Fibroblast of skin of right quadriceps (primary cell): ENCODE measurements around the gene NIP7.

ENCODE experiments used
- DNase-seq: peaks from one replicate; pipeline ENCODE4 v3.0.0-alpha.2; 2013

The NIP7 gene

DNA sequence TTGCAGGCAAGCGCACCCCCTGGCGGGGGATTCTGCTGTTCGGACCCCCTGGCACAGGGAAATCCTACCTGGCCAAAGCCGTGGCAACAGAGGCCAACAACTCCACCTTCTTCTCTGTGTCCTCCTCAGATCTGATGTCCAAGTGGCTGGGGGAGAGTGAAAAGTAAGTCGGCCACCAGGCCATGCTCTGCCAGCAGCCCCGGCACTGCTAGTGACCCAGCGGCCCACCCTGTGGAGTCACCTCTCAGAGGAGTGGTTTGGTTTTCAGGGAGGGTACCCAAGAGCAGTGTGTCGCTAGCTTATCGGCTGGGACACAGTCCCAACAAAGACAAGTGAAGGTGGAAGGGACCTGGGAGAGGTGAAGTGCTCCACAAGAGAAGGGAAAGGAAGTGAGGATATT, 20.2 kb upstream of the NIP7 start:
- DNase-seq: no peak

GRCh38 chr16:69319826-69320739, 19.5 kb upstream of the NIP7 start:
- DNase-seq: no peak

DNA sequence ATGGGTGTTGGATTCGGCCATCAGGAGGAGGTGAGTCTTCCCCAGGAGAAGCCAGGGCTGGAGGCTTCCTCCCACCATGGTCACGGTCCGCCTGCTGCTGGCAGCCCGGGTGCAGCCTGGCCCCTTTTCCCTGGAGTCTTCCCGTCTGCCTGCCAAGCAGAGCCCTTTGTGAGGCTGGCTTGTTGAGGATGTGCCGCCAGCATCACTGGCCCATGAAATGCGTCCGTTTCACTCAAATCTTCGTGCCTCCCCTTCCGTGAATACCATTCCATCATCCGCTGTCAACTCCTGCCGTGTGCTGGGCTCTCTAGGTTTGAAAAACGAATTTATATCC, 18.9 kb upstream of the NIP7 start:
- DNase-seq: no peak

- no peak for DNase-seq
These were observed 18.5 kb upstream of the NIP7 start for GRCh38 chr16:69321080-69321479.

DNA sequence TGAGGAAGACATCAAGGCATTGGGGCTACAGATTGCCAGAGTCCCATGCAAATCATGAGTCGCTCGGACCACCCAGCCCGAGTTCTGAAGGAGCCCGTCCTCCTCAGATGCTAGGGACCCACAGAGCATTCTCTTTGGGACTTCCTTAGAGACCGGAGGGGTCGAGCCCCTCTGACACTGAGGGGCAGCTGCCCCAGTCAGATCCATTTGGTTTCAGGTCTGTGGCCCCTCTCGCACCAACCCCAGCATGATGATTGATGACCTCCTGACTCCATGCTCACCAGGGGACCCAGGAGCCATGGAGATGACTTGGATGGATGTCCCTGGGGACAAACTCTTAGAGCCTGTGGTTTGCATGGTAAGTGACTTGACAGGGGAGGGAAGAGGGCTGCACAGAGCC, 17.2 kb upstream of the NIP7 start:
- DNase-seq: no peak

GRCh38 chr16:69323415-69323814, 16.2 kb upstream of the NIP7 start:
- no peak for DNase-seq

GRCh38 chr16:69324013-69324531, 15.5 kb upstream of the NIP7 start:
- DNase-seq: no peak

GRCh38 chr16:69324585-69325253, 14.9 kb upstream of the NIP7 start:
- DNase-seq: no peak

- no peak for DNase-seq
These were observed 13.8 kb upstream of the NIP7 start for GRCh38 chr16:69325784-69326171.

- no peak for DNase-seq
These were observed 13.2 kb upstream of the NIP7 start for GRCh38 chr16:69326172-69326873.

GRCh38 chr16:69327585-69328310, 11.8 kb upstream of the NIP7 start:
- no peak for DNase-seq

DNA sequence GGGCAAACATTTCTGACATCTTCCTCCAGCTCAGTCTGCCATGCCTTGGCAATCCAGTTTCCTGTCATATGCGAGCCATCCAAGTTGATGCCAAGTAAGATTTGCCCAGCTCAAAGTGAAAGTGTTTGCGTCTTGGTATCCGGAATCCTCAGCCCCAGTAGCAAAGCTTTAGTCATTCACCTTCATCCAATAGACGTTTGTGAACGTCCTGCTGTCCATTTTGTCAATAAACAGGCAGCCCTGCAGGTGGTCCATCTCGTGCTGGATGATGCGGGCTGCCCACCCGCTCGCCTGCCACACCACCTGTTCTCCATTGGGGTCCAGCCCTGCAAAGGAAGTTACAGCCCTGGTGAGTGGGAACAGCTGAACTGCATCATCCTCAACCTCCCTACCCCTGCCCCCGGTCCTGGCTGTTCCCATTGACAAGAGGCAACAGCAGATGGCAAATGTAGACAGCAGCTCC, 10.7 kb upstream of the NIP7 start:
- DNase-seq: no peak

- DNase-seq: no peak
These were observed 9.9 kb upstream of the NIP7 start for GRCh38 chr16:69329369-69330285.

GRCh38 chr16:69330286-69331109, 9.1 kb upstream of the NIP7 start, which contains the start of gene PDF:
PDF (minus strand) TSS chr16:69330588; CDS start chr16:69330570, 18 bp downstream.
- peak; percentile 91 for DNase-seq

DNA sequence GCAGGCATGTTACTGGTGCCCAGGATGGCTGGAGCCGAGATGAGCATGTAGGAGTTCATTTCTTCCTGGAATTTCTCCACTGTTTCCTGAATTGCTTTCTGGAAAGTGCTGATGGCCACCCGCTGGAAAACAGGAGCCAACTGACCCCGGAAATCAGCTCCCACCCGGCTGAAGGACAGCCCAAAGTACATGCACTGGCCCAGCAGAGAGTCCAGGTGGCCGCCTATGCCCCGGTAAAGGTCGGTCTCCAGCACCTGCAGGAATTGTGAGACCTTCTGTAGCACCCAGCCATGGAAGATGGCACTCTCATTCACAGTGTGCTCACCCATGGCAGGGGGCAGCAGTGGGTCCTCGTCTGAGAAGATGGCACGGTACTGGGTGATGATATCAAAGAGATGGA, 4.9 kb upstream of the NIP7 start:
- DNase-seq: no peak

DNA sequence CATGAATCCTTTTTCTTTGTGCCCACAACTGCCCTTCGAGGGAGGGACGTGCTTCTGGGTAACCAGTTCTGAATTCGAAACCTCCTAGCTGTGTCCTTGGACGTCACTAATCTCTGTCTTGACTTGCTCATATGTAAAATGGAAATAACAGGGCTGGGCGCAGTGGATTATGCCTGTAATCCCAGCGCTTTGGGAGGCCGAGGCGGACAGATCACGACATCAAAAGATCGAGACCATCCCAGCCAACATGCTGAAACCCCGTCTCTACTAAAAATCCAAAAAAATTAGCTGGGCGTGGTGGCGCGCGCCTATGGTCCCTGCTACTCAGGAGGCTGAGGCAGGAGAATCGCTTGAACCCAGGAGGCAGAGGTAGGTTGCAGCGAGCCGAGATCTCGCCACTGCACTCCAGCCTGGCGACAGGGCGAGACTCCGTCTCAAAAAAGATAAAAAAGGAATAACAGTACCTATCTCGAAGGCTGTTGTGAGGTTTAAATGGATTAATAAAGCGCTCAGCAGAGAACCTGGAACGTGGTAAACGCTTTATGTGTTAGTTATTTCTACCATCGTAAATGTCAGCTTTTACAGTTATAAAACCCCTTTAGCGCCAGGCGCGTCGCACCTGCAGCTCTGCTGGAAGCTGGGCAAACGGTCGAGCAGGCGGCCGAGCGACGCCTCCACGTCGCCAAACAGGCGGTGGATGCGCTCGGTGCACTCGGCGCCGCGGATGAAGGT, 849 bp upstream of the NIP7 start:
- DNase-seq: no peak

GRCh38 chr16:69340095-69340644, 598 bp downstream of the NIP7 start:
- no peak for DNase-seq

DNA sequence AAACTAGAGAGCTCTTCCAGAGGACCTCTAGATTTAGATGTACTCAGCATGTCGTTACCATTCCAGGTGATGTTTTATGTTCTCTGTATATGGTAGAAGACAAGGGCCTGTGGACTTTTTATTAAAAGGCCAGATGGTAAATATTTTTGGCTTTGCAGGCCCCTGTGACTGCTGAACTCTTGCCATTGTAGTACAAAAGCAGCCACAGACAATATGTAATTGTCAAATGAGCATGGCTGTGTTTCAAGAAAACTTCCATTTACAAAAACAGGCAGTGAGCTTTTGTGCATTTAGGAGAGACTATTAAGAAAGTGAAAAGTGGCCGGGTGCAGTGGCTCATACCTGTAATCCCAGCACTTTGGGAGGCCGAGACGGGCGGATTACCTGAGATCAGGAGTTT, 4.6 kb downstream of the NIP7 start:
- no peak for DNase-seq

- no peak for DNase-seq
These were observed 6.4 kb downstream of the NIP7 start for GRCh38 chr16:69345923-69346322.

DNA sequence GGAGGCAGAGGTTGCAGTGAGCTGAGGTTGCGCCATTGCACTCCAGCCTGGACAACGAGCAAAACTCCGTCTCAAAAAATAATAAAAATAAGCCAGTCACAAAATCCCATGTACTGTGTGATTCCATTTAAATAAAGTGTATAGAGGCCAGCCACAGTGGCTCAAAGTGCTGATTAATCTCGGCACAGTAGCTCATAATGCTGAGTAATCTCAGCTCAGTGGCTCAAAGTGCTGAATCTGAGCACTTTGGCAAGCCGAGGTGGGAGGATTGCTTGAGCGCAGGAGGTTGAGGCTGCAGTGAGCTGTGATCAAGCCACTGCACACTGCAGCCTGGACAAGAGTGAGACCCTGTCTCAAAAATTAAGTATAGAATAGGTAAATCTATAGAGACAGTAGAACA, 7.1 kb downstream of the NIP7 start:
- DNase-seq: no peak
